Sigmoid colon (tissue), 7 donors: ENCODE measurements around the gene TSPAN9. TPM values are rescaled to one million over a fixed set of nuclear protein-coding genes. Genes with fewer than 3 reads are reported as not detected.

ENCODE experiments used
- DNase-seq: peaks from one replicate; pipeline ENCODE4 v3.0.0-alpha.2; 2019
- H3K27ac ChIP-seq, 4 donors: fragments of 200-600 bp; sonication (generic); one replicate each; pipeline ENCODE4 v1.5.1; 2016 to 2019; ENCODE audit warnings: mild to moderate bottlenecking in 1 of 4
- H3K27me3 ChIP-seq, 3 donors: fragments of 200-600 bp; sonication (generic); one replicate each; pipeline ENCODE4 v1.5.1; 2019; ENCODE audit warnings: mild to moderate bottlenecking in 1 of 3
- H3K36me3 ChIP-seq, 4 donors: fragments of 200-600 bp; sonication (generic); one replicate each; pipeline ENCODE4 v1.5.1; 2016 to 2019
- H3K4me1 ChIP-seq, 4 donors: fragments of 200-600 bp; sonication (generic); one replicate each; pipeline ENCODE4 v1.5.1; 2017 to 2019
- H3K4me3 ChIP-seq, 4 donors: fragments of 200-600 bp; sonication (generic); one replicate each; pipeline ENCODE4 v1.5.1; 2017 to 2019; ENCODE audit warnings: mild to moderate bottlenecking in 2 of 4, moderate library complexity in 1 of 4
- H3K9me3 ChIP-seq, 4 donors: fragments of 200-600 bp in 3 of 4; sonication (generic) in 3 of 4; one replicate each; pipeline versions ENCODE4 v1.5.1 to v1.6.1; 2013 to 2019
- CTCF ChIP-seq, 4 experiments: fragments of 450-650 bp in 3 of 4; fragments of 200-600 bp in 1 of 4; IDR thresholded peaks; one replicate each; pipeline ENCODE4 v1.5.1; 2016 to 2019; ENCODE audit warnings: antibody characterized with exemption in 4 of 4, mild to moderate bottlenecking in 3 of 4, moderate library complexity in 2 of 4
- EP300 ChIP-seq, 4 donors: sonication (generic); formaldehyde crosslinking; IDR thresholded peaks; one replicate each; pipeline ENCODE4 v1.6.1; 2017; ENCODE audit warnings: antibody characterized with exemption in 4 of 4
- POLR2A ChIP-seq, 2 donors: fragments of 450-650 bp; IDR thresholded peaks; one replicate each; pipeline ENCODE4 v1.6.1; 2016; ENCODE audit warnings: antibody characterized with exemption in 2 of 2, mild to moderate bottlenecking in 2 of 2, moderate library complexity in 2 of 2
- POLR2AphosphoS5 ChIP-seq, 4 donors: sonication (generic); formaldehyde crosslinking; IDR thresholded peaks; one replicate each; pipeline ENCODE4 v1.6.1; 2017; ENCODE audit warnings: antibody characterized with exemption in 4 of 4
- WGBS, 2 donors: extraction: QIAGEN DNeasy Blood & Tissue Kit; methylation state at CpG; one replicate each; pipeline ENCODE4 v1.1.7; 2013; 5-methylcytosine and 5-hydroxymethylcytosine counted together
- intact Hi-C: fragments of 100-400 bp; cut with DNase I; formaldehyde crosslinking; loops from one replicate; pipeline ENCODE4 v1.15.1; 2023
- polyA plus RNA-seq, 3 donors: library from polyadenylated mRNA; stranded (reverse); fragments of 200-250 nt; gene quantifications; one replicate each; pipeline ENCODE4 v1.2.3, GENCODE V29; 2013
- total RNA-seq, 4 donors: library from RNA; depleted of rRNA; stranded (reverse); fragments of >200 nt; gene quantifications; one replicate each; pipeline ENCODE4 v1.1.0, GENCODE V29; 2016
- donor health status: healthy with polysubstance abuse.
- donor health status: Bipolar disorder and iron deficiency.
- donor health status: healthy.

Gene TSPAN9
- total and polyA plus RNA-seq, 7 donors = 0.92 to 28.0 (median 18.2) TPM

GRCh38 chr12:3220382-3221321, 143.5 kb downstream of the TSPAN9 start:
- intact Hi-C loops = no loop called here
- no peaks in the 10 kb centered on the region for H3K9me3 ChIP-seq
- no peak for TF ChIP-seq EP300 (IDR thresholded peaks at IDR 0.05)
- TF ChIP-seq POLR2A (IDR thresholded peaks at IDR 0.05) = no peak
- TF ChIP-seq POLR2AphosphoS5 (IDR thresholded peaks at IDR 0.05) = no peak
- no peak for TF ChIP-seq CTCF (IDR thresholded peaks at IDR 0.05)
- H3K27ac ChIP-seq = no peak overlapping the region
- H3K4me3 ChIP-seq = no peak overlapping the region
- no peak for DNase-seq
- H3K27me3 ChIP-seq = no peaks in the 10 kb centered on the region
- peaks cover 0 to 19% (median 16%) of the 10 kb centered on the region in 4 donors for H3K4me1 ChIP-seq
- 83 to 92% methylated on average over 21 of the region's 21 CpGs for WGBS, 2 donors
- H3K36me3 ChIP-seq = no peaks in the 10 kb centered on the region

GRCh38 chr12:3222306-3222705, 145.1 kb downstream of the TSPAN9 start:
- intact Hi-C loops = no loop called here
- Histone ChIP-seq H3K27ac (no peak overlapping the region), H3K9me3 (no peaks in the 10 kb centered on the region), H3K27me3 (no peaks in the 10 kb centered on the region), H3K4me3 (no peak overlapping the region), H3K36me3 (no peaks in the 10 kb centered on the region), H3K4me1 (peaks cover 0 to 19% (median 16%) of the 10 kb centered on the region in 4 donors)
- no peak for DNase-seq
- TF ChIP-seq EP300 (IDR thresholded peaks at IDR 0.05) (no peak), POLR2A (IDR thresholded peaks at IDR 0.05) (no peak), POLR2AphosphoS5 (IDR thresholded peaks at IDR 0.05) (no peak), CTCF (IDR thresholded peaks at IDR 0.05) (no peak)
- WGBS, 2 donors = 92% methylated on average over 6 of the region's 6 CpGs

GRCh38 chr12:3222979-3223378, 145.8 kb downstream of the TSPAN9 start:
- intact Hi-C loops = no loop called here
- Histone ChIP-seq H3K36me3 (no peaks in the 10 kb centered on the region), H3K4me1 (peaks cover 0 to 18% (median 16%) of the 10 kb centered on the region in 4 donors), H3K27ac (no peak overlapping the region), H3K27me3 (no peaks in the 10 kb centered on the region), H3K4me3 (no peak overlapping the region), H3K9me3 (no peaks in the 10 kb centered on the region)
- 84 to 93% methylated on average over 15 of the region's 15 CpGs for WGBS, 2 donors
- DNase-seq = no peak
- TF ChIP-seq EP300 (IDR thresholded peaks at IDR 0.05) (no peak), POLR2AphosphoS5 (IDR thresholded peaks at IDR 0.05) (no peak), POLR2A (IDR thresholded peaks at IDR 0.05) (no peak), CTCF (IDR thresholded peaks at IDR 0.05) (no peak)

GRCh38 chr12:3223601-3224529, 146.7 kb downstream of the TSPAN9 start:
- Histone ChIP-seq H3K27me3 (no peaks in the 10 kb centered on the region), H3K4me1 (peaks cover 0 to 9% (median 8%) of the 10 kb centered on the region in 4 donors), H3K27ac (no peak overlapping the region), H3K36me3 (no peaks in the 10 kb centered on the region), H3K4me3 (no peak overlapping the region), H3K9me3 (no peaks in the 10 kb centered on the region)
- no peak for DNase-seq
- WGBS, 2 donors = 89 to 90% methylated on average over 18 of the region's 18 CpGs
- intact Hi-C loops = no loop called here
- TF ChIP-seq POLR2AphosphoS5 (IDR thresholded peaks at IDR 0.05) = no peak
- TF ChIP-seq CTCF (IDR thresholded peaks at IDR 0.05) = no peak
- no peak for TF ChIP-seq EP300 (IDR thresholded peaks at IDR 0.05)
- TF ChIP-seq POLR2A (IDR thresholded peaks at IDR 0.05) = no peak
